ENCODE results near the gene RIPOR1.
"Not testable (repeated sequence)": the region's sequence is repeated elsewhere in the genome, so short reads cannot be mapped to it uniquely, and the experiment has no call there.

The RIPOR1 gene

GRCh38 chr16:67504031-67505021 lies 24.3 kb upstream of the RIPOR1 start:
- H3K36me3 ChIP-seq (replicated peaks), result no peaks in the 10 kb centered on the region
- no peaks in the 10 kb centered on the region for H3K27me3 ChIP-seq (ENCODE audit: low read depth)
- H3K4me1 ChIP-seq, result peaks cover 14% of the 10 kb centered on the region
- DNase-seq (ENCODE audit: low spot score in 2 of 2), result no peak
- H3K4me3 ChIP-seq, result no peak overlapping the region
- in situ Hi-C loops (cut with MboI; ENCODE audit: low sequenced_read_pairs), result no loop called here
- H3K9me3 ChIP-seq, result no peaks in the 10 kb centered on the region

GRCh38 chr16:67506468-67506867 lies 22.2 kb upstream of the RIPOR1 start:
- H3K36me3 ChIP-seq (replicated peaks), result no peaks in the 10 kb centered on the region
- peaks cover 17% of the 10 kb centered on the region for H3K4me1 ChIP-seq
- no peaks in the 10 kb centered on the region for H3K27me3 ChIP-seq (ENCODE audit: low read depth)
- peak; percentile 82 to 92 for DNase-seq (ENCODE audit: low spot score in 2 of 2)
- no peaks in the 10 kb centered on the region for H3K9me3 ChIP-seq
- H3K4me3 ChIP-seq, result no peak overlapping the region
- in situ Hi-C loops (cut with MboI; ENCODE audit: low sequenced_read_pairs), result no loop called here

GRCh38 chr16:67509016-67509415 lies 19.6 kb upstream of the RIPOR1 start:
- Histone ChIP-seq H3K27me3 (ENCODE audit: low read depth) (no peaks in the 10 kb centered on the region), H3K4me1 (peaks cover 17% of the 10 kb centered on the region), H3K36me3 (replicated peaks) (no peaks in the 10 kb centered on the region), H3K4me3 (no peak overlapping the region), H3K9me3 (no peaks in the 10 kb centered on the region)
- in situ Hi-C loops (cut with MboI; ENCODE audit: low sequenced_read_pairs), result no loop called here
- no peak for DNase-seq (ENCODE audit: low spot score in 2 of 2)

- in situ Hi-C loops (cut with MboI; ENCODE audit: low sequenced_read_pairs); H3K36me3 ChIP-seq (replicated peaks); H3K9me3 ChIP-seq; H3K4me3 ChIP-seq; H3K27me3 ChIP-seq (ENCODE audit: low read depth); DNase-seq (ENCODE audit: low spot score in 2 of 2); H3K4me1 ChIP-seq: not testable (repeated sequence)
These were observed 14.7 kb upstream of the RIPOR1 start for GRCh38 chr16:67513892-67514291.

GRCh38 chr16:67514382-67514828 lies 14.2 kb upstream of the RIPOR1 start:
- H3K9me3 ChIP-seq, result no peaks in the 10 kb centered on the region
- H3K4me1 ChIP-seq, result 0 out of 2 replicates have a peak, but pooled peaks cover 3% of the 10 kb centered on the region
- no peaks in the 10 kb centered on the region for H3K36me3 ChIP-seq (replicated peaks)
- in situ Hi-C loops (cut with MboI; ENCODE audit: low sequenced_read_pairs), result no loop called here
- no peak overlapping the region for H3K4me3 ChIP-seq
- peak; percentile 83 to 87 for DNase-seq (ENCODE audit: low spot score in 2 of 2)
- no peaks in the 10 kb centered on the region for H3K27me3 ChIP-seq (ENCODE audit: low read depth)

GRCh38 chr16:67516296-67517154 lies 12.1 kb upstream of the RIPOR1 start:
- no peaks in the 10 kb centered on the region for H3K36me3 ChIP-seq (replicated peaks)
- H3K27me3 ChIP-seq (ENCODE audit: low read depth), result no peaks in the 10 kb centered on the region
- no peaks in the 10 kb centered on the region for H3K9me3 ChIP-seq
- H3K4me3 ChIP-seq, result no peak overlapping the region
- no peak for DNase-seq (ENCODE audit: low spot score in 2 of 2)
- peaks cover under 1% of the 10 kb centered on the region for H3K4me1 ChIP-seq
- in situ Hi-C loops (cut with MboI; ENCODE audit: low sequenced_read_pairs), result no loop called here

GRCh38 chr16:67517155-67517445 lies 11.5 kb upstream of the RIPOR1 start:
- H3K9me3 ChIP-seq, result no peaks in the 10 kb centered on the region
- in situ Hi-C loops (cut with MboI; ENCODE audit: low sequenced_read_pairs), result no loop called here
- no peaks in the 10 kb centered on the region for H3K36me3 ChIP-seq (replicated peaks)
- H3K27me3 ChIP-seq (ENCODE audit: low read depth), result no peaks in the 10 kb centered on the region
- no peak for DNase-seq (ENCODE audit: low spot score in 2 of 2)
- no peak overlapping the region for H3K4me3 ChIP-seq
- peaks cover 3% of the 10 kb centered on the region for H3K4me1 ChIP-seq

- Histone ChIP-seq H3K4me1 (peaks cover 3% of the 10 kb centered on the region), H3K9me3 (no peaks in the 10 kb centered on the region), H3K27me3 (ENCODE audit: low read depth) (no peaks in the 10 kb centered on the region), H3K4me3 (no peak overlapping the region), H3K36me3 (replicated peaks) (no peaks in the 10 kb centered on the region)
- DNase-seq (ENCODE audit: low spot score in 2 of 2), result no peak
- in situ Hi-C loops (cut with MboI; ENCODE audit: low sequenced_read_pairs), result no loop called here
These were observed 10.8 kb upstream of the RIPOR1 start for GRCh38 chr16:67517661-67518423.

- no peak for DNase-seq (ENCODE audit: low spot score in 2 of 2)
- H3K36me3 ChIP-seq (replicated peaks), result no peaks in the 10 kb centered on the region
- in situ Hi-C loops (cut with MboI; ENCODE audit: low sequenced_read_pairs), result no loop called here
- no peaks in the 10 kb centered on the region for H3K9me3 ChIP-seq
- peaks cover 3% of the 10 kb centered on the region for H3K4me1 ChIP-seq
- H3K27me3 ChIP-seq (ENCODE audit: low read depth), result no peaks in the 10 kb centered on the region
- H3K4me3 ChIP-seq, result no peak overlapping the region
These were observed 10.0 kb upstream of the RIPOR1 start for GRCh38 chr16:67518676-67519075.

GRCh38 chr16:67519242-67519641 lies 9.4 kb upstream of the RIPOR1 start:
- no peak overlapping the region for H3K4me3 ChIP-seq
- H3K9me3 ChIP-seq, result no peaks in the 10 kb centered on the region
- in situ Hi-C loops (cut with MboI; ENCODE audit: low sequenced_read_pairs), result no loop called here
- no peaks in the 10 kb centered on the region for H3K27me3 ChIP-seq (ENCODE audit: low read depth)
- H3K4me1 ChIP-seq, result peaks cover 3% of the 10 kb centered on the region
- DNase-seq (ENCODE audit: low spot score in 2 of 2), result no peak
- H3K36me3 ChIP-seq (replicated peaks), result no peaks in the 10 kb centered on the region

GRCh38 chr16:67521095-67521804 lies 7.4 kb upstream of the RIPOR1 start:
- no peaks in the 10 kb centered on the region for H3K36me3 ChIP-seq (replicated peaks)
- DNase-seq (ENCODE audit: low spot score in 2 of 2), result peak; percentile 94 to 99
- H3K4me3 ChIP-seq, result peak overlapping the region; percentile 28
- H3K27me3 ChIP-seq (ENCODE audit: low read depth), result no peaks in the 10 kb centered on the region
- no peaks in the 10 kb centered on the region for H3K9me3 ChIP-seq
- H3K4me1 ChIP-seq, result peaks cover 3% of the 10 kb centered on the region
- in situ Hi-C loops (cut with MboI; ENCODE audit: low sequenced_read_pairs), result no loop called here

- H3K9me3 ChIP-seq, result no peaks in the 10 kb centered on the region
- peaks cover 8% of the 10 kb centered on the region for H3K4me1 ChIP-seq
- H3K27me3 ChIP-seq (ENCODE audit: low read depth), result no peaks in the 10 kb centered on the region
- 0 out of 2 replicates have a peak, but pooled peaks cover 3% of the 10 kb centered on the region for H3K36me3 ChIP-seq (replicated peaks)
- no peak overlapping the region for H3K4me3 ChIP-seq
- no peak for DNase-seq (ENCODE audit: low spot score in 2 of 2)
- in situ Hi-C loops (cut with MboI; ENCODE audit: low sequenced_read_pairs), result no loop called here
These were observed 3.3 kb upstream of the RIPOR1 start for GRCh38 chr16:67525176-67525860.
